ENCODE measurements around the gene EXOC3.

GRCh38 chr5:439636-440035 lies 3.3 kb upstream of the EXOC3 start:
- TF ChIP-seq POLR2A (IDR thresholded peaks at IDR 0.05): no peak
- TF ChIP-seq CTCF (IDR thresholded peaks at IDR 0.05): no peak

Data from breast epithelium (tissue), 3 donors.